ENCODE results near the gene DGKZ. TPM values are rescaled to one million over a fixed set of nuclear protein-coding genes. Genes with fewer than 3 reads are reported as not detected.

DGKZ gene
- total RNA-seq, 1 donor from 2014 or later = 46.8 TPM

- Mint-ChIP-seq H3K36me3 (ENCODE audit: low read depth) (no peaks in the 10 kb centered on the region), H3K27me3 (ENCODE audit: low read depth) (peaks cover 15% of the 10 kb centered on the region), H3K9me3 (ENCODE audit: low read depth) (no peaks in the 10 kb centered on the region), H3K4me3 (ENCODE audit: unreplicated experiment) (no peak overlapping the region), H3K4me1 (ENCODE audit: low read depth) (peaks cover 32% of the 10 kb centered on the region), H3K27ac (ENCODE audit: unreplicated experiment) (no peak overlapping the region)
- TF ChIP-seq CTCF (IDR thresholded peaks at IDR 0.05) = no peak
- no peak for DNase-seq (ENCODE audit: low spot score)
These were observed 43.9 kb downstream of the DGKZ start for GRCh38 chr11:46391186-46391577.

GRCh38 chr11:46391578-46392420 lies 44.5 kb downstream of the DGKZ start, which contains the start of gene CHRM4:
Gene CHRM4, minus strand, starts transcription at chr11:46391776. Its CDS starts 5,219 bp downstream, at chr11:46386557.
- peaks cover 4% of the 10 kb centered on the region for H3K36me3 Mint-ChIP-seq (ENCODE audit: low read depth)
- H3K27me3 Mint-ChIP-seq (ENCODE audit: low read depth) = peaks cover 15% of the 10 kb centered on the region
- H3K4me1 Mint-ChIP-seq (ENCODE audit: low read depth) = peaks cover 32% of the 10 kb centered on the region
- H3K27ac Mint-ChIP-seq (ENCODE audit: unreplicated experiment) = peak within 1 kb of the TSS; percentile 55
- peak; percentile 78 for TF ChIP-seq CTCF (IDR thresholded peaks at IDR 0.05)
- no peak for DNase-seq (ENCODE audit: low spot score)
- no peaks in the 10 kb centered on the region for H3K9me3 Mint-ChIP-seq (ENCODE audit: low read depth)
- H3K4me3 Mint-ChIP-seq (ENCODE audit: unreplicated experiment) = peak within 1 kb of the TSS; percentile 84

GRCh38 chr11:46392421-46393230 lies 45.4 kb downstream of the DGKZ start:
- H3K27me3 Mint-ChIP-seq (ENCODE audit: low read depth) = peaks cover 11% of the 10 kb centered on the region
- H3K4me1 Mint-ChIP-seq (ENCODE audit: low read depth) = peaks cover 32% of the 10 kb centered on the region
- DNase-seq (ENCODE audit: low spot score) = no peak
- H3K27ac Mint-ChIP-seq (ENCODE audit: unreplicated experiment) = peak overlapping the region; percentile 55
- peaks cover 8% of the 10 kb centered on the region for H3K36me3 Mint-ChIP-seq (ENCODE audit: low read depth)
- H3K4me3 Mint-ChIP-seq (ENCODE audit: unreplicated experiment) = peak overlapping the region; percentile 84
- no peaks in the 10 kb centered on the region for H3K9me3 Mint-ChIP-seq (ENCODE audit: low read depth)
- no peak for TF ChIP-seq CTCF (IDR thresholded peaks at IDR 0.05)

GRCh38 chr11:46393231-46393616 lies 46.0 kb downstream of the DGKZ start:
- H3K4me1 Mint-ChIP-seq (ENCODE audit: low read depth) = peaks cover 28% of the 10 kb centered on the region
- no peak overlapping the region for H3K27ac Mint-ChIP-seq (ENCODE audit: unreplicated experiment)
- peaks cover 7% of the 10 kb centered on the region for H3K27me3 Mint-ChIP-seq (ENCODE audit: low read depth)
- DNase-seq (ENCODE audit: low spot score) = no peak
- no peak for TF ChIP-seq CTCF (IDR thresholded peaks at IDR 0.05)
- peak overlapping the region; percentile 84 for H3K4me3 Mint-ChIP-seq (ENCODE audit: unreplicated experiment)
- peaks cover 8% of the 10 kb centered on the region for H3K36me3 Mint-ChIP-seq (ENCODE audit: low read depth)
- no peaks in the 10 kb centered on the region for H3K9me3 Mint-ChIP-seq (ENCODE audit: low read depth)

GRCh38 chr11:46393759-46394158 lies 46.5 kb downstream of the DGKZ start:
- no peak for TF ChIP-seq CTCF (IDR thresholded peaks at IDR 0.05)
- Mint-ChIP-seq H3K36me3 (ENCODE audit: low read depth) (peaks cover 8% of the 10 kb centered on the region), H3K9me3 (ENCODE audit: low read depth) (no peaks in the 10 kb centered on the region), H3K27ac (ENCODE audit: unreplicated experiment) (no peak overlapping the region), H3K4me1 (ENCODE audit: low read depth) (peaks cover 25% of the 10 kb centered on the region), H3K27me3 (ENCODE audit: low read depth) (peaks cover 5% of the 10 kb centered on the region), H3K4me3 (ENCODE audit: unreplicated experiment) (no peak overlapping the region)
- DNase-seq (ENCODE audit: low spot score) = no peak

All from chondrocyte (in vitro differentiated cells).